ENCODE results near the gene RNASEL.

DNA sequence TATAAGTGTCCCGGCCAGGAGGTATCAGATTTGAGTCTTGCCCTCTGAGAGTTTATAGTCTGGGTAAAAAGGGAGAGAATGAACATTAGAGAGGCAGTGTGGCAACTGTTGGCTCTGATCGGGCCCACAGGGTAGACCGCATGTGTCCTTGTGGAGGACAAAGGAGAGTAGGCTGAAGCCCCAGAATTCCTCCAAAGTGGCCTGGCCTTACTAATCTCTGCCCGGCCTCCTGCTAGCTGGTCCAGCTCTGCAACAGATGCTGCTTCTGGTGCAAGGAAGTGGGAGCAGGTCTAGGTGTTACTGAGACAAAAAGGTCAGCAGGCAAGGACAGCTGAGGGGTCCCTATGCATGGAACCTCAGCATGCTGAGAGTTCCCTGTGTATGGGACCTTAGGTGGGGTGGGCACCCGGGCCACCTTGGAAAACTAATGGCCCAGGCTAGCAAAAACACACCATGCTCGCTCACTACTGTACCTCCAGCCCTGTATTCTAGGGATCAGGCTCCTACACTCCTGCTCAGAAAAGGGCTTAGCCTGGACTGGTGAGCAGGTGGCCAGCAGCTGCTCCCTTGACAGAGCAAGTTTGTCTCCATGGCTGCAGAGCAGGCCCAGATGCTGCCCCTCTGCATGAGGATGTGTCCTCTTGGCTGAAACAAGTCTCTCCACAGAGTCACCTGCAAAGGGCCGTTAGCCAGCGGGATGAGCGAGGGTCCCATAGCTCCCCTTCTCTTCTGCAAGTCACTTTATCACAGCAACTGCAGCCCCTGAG is 45.4 kb upstream of the RNASEL start:
- TF ChIP-seq, protein P1, sequence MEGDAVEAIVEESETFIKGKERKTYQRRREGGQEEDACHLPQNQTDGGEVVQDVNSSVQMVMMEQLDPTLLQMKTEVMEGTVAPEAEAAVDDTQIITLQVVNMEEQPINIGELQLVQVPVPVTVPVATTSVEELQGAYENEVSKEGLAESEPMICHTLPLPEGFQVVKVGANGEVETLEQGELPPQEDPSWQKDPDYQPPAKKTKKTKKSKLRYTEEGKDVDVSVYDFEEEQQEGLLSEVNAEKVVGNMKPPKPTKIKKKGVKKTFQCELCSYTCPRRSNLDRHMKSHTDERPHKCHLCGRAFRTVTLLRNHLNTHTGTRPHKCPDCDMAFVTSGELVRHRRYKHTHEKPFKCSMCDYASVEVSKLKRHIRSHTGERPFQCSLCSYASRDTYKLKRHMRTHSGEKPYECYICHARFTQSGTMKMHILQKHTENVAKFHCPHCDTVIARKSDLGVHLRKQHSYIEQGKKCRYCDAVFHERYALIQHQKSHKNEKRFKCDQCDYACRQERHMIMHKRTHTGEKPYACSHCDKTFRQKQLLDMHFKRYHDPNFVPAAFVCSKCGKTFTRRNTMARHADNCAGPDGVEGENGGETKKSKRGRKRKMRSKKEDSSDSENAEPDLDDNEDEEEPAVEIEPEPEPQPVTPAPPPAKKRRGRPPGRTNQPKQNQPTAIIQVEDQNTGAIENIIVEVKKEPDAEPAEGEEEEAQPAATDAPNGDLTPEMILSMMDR (IDR thresholded peaks at IDR 0.05): no peak
- no peak for TF ChIP-seq EZH2phosphoT487 (IDR thresholded peaks at IDR 0.05; ENCODE audit: borderline replicate concordance, low read depth)
- TF ChIP-seq TAF1 (IDR thresholded peaks at IDR 0.05; ENCODE audit: borderline replicate concordance, low read depth, low read length): no peak
- TF ChIP-seq, protein P2, sequence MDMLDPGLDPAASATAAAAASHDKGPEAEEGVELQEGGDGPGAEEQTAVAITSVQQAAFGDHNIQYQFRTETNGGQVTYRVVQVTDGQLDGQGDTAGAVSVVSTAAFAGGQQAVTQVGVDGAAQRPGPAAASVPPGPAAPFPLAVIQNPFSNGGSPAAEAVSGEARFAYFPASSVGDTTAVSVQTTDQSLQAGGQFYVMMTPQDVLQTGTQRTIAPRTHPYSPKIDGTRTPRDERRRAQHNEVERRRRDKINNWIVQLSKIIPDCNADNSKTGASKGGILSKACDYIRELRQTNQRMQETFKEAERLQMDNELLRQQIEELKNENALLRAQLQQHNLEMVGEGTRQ (IDR thresholded peaks at IDR 0.05; ENCODE audit: borderline replicate concordance, low read depth, low read length): no peak
- TF ChIP-seq, protein P3, sequence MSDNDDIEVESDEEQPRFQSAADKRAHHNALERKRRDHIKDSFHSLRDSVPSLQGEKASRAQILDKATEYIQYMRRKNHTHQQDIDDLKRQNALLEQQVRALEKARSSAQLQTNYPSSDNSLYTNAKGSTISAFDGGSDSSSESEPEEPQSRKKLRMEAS (IDR thresholded peaks at IDR 0.05; ENCODE audit: low read depth): no peak
- no peak for TF ChIP-seq YY1 (IDR thresholded peaks at IDR 0.05; ENCODE audit: low read depth)
- no peak for TF ChIP-seq RCOR1 (IDR thresholded peaks at IDR 0.05; ENCODE audit: low read length)
- no peak for TF ChIP-seq ELF1 (IDR thresholded peaks at IDR 0.05)
- no peak for TF ChIP-seq TEAD4 (IDR thresholded peaks at IDR 0.05; ENCODE audit: borderline replicate concordance, insufficient read depth)
- no peak for TF ChIP-seq RAD21 (IDR thresholded peaks at IDR 0.05; ENCODE audit: low read length)
